ENCODE measurements around the gene CYFIP1.

DNA sequence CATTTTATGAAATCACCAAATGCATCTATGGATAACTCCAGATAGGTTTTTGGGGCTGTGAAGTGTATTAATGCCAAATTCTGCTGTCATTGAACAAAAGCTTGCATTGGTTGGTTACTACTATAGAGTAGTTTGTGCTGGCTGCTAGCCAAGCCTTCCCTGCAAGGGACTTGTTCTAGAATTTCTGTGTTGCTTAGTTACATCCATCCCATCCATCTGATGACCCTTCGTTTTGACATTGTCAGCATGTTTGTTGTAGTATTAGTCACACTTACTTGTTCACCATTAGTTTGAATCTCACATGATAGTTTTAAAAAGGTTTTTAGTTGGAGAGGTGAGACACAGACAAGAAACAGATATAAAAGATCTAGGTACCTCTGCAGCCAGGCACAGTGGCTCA is 148.7 kb downstream of the CYFIP1 start:
- TF ChIP-seq, protein P1, sequence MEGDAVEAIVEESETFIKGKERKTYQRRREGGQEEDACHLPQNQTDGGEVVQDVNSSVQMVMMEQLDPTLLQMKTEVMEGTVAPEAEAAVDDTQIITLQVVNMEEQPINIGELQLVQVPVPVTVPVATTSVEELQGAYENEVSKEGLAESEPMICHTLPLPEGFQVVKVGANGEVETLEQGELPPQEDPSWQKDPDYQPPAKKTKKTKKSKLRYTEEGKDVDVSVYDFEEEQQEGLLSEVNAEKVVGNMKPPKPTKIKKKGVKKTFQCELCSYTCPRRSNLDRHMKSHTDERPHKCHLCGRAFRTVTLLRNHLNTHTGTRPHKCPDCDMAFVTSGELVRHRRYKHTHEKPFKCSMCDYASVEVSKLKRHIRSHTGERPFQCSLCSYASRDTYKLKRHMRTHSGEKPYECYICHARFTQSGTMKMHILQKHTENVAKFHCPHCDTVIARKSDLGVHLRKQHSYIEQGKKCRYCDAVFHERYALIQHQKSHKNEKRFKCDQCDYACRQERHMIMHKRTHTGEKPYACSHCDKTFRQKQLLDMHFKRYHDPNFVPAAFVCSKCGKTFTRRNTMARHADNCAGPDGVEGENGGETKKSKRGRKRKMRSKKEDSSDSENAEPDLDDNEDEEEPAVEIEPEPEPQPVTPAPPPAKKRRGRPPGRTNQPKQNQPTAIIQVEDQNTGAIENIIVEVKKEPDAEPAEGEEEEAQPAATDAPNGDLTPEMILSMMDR (IDR thresholded peaks at IDR 0.05) = no peak
- TF ChIP-seq POLR2A (IDR thresholded peaks at IDR 0.05) = no peak

Data from tibial nerve (tissue), 3 donors.